Measurements from ENCODE around the gene METAP1D. TPM values are rescaled to one million over a fixed set of nuclear protein-coding genes. Genes with fewer than 3 reads are reported as not detected.
"Not testable (repeated sequence)": the region's sequence is repeated elsewhere in the genome, so short reads cannot be mapped to it uniquely, and the experiment has no call there.

The METAP1D gene
- total and polyA plus RNA-seq, 5 donors = 3.0 to 5.4 (median 4.2) TPM

DNA sequence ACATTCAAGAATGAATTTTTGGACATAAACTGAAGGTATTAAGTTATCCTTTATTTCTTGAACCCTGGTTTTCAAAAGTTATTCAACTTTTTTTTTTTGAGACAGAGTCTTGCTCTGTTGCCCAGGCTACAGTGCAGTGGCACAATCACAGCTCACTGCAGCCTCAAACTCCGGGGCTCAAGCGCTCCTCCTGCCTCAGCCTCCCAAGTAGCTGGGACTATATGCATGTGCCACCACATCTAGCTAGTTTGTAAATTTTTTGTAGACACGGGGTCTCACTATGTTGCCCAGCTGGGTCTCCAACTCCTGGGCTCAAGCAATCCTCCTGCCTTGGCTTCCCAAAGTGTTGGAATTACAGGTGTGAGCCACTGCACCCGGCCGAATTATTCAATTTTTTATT lies 2.7 kb upstream of the METAP1D start:
- DNase-seq; ATAC-seq; intact Hi-C loops (cut with DNase I); H3K27ac ChIP-seq (ENCODE audit: low read length); H3K4me3 ChIP-seq (ENCODE audit: low read length); H3K4me1 ChIP-seq (ENCODE audit: control insufficient read depth, insufficient read depth, low read length); H3K27me3 ChIP-seq (ENCODE audit: control insufficient read depth, insufficient read depth); H3K9me3 ChIP-seq (ENCODE audit: control insufficient read depth, low read length): not testable (repeated sequence)
- WGBS = 92% methylated on average over 5 of the region's 5 CpGs

DNA sequence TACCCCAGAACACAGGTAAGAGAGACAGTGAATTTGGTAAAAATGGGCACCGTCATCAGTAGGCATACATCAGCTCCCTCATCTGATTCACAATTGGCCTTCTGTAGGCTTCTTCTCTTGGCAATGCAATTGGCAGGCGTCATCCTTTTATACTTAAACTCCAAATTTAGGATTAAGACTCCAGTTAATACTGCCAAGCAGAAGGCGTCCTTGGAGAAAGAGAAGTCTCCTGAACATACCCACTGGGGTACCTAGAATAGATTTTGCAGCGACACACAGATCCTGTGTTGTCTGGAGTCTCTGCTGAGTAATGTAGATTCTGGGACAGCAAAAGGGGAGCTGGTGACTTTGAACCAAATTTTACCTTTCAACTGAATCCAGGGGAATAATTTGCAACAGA lies 592 bp upstream of the METAP1D start:
- no peaks in the 10 kb centered on the region for H3K4me1 ChIP-seq (ENCODE audit: control insufficient read depth, insufficient read depth, low read length)
- H3K27ac ChIP-seq (ENCODE audit: low read length) = no peak overlapping the region
- H3K27me3 ChIP-seq (ENCODE audit: control insufficient read depth, insufficient read depth) = no peaks in the 10 kb centered on the region
- 37% methylated on average over 4 of the region's 4 CpGs for WGBS
- ATAC-seq (no peak), DNase-seq (no peak)
- no peaks in the 10 kb centered on the region for H3K9me3 ChIP-seq (ENCODE audit: control insufficient read depth, low read length)
- intact Hi-C loops (cut with DNase I) = no loop called here
- H3K4me3 ChIP-seq (ENCODE audit: low read length) = peak overlapping the region; percentile 58

DNA sequence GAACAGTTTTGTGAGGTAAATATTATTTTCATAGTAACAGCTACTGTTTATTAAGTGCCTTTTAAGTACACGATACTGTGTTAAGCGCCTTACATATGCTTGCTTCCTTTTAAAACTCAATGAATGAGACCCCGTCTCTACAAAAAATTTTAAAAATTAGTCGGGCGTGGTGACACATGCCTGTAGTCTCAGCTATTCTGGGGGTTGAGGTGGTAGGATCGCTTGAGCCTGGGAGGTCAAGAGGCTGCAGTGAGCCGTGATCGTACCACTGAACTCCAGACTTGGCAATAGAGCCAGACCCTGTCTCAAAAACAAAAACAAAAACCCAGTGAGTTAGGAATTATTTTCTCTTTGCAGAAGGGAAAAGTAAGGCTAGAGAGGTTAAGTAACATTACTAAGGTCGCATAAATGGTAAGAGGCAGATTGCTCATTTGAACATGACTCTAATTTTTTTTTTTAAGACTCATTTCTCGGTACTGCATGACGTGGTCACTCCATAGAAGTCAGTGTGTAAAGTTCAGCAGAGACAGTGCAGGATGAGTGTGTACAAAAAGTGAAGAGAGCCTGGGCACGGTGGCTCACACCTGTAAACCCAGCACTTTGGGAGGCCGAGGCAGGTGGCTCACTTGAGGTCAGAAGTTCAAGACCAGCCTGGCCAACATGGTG lies 1.1 kb downstream of the METAP1D start:
- no peaks in the 10 kb centered on the region for H3K4me1 ChIP-seq (ENCODE audit: control insufficient read depth, insufficient read depth, low read length)
- no peaks in the 10 kb centered on the region for H3K27me3 ChIP-seq (ENCODE audit: control insufficient read depth, insufficient read depth)
- DNase-seq (no peak), ATAC-seq (no peak)
- H3K4me3 ChIP-seq (ENCODE audit: low read length) = peak overlapping the region; percentile 58
- no peak overlapping the region for H3K27ac ChIP-seq (ENCODE audit: low read length)
- WGBS = 84% methylated on average over 13 of the region's 13 CpGs
- H3K9me3 ChIP-seq (ENCODE audit: control insufficient read depth, low read length) = no peaks in the 10 kb centered on the region
- intact Hi-C loops (cut with DNase I) = no loop called here

DNA sequence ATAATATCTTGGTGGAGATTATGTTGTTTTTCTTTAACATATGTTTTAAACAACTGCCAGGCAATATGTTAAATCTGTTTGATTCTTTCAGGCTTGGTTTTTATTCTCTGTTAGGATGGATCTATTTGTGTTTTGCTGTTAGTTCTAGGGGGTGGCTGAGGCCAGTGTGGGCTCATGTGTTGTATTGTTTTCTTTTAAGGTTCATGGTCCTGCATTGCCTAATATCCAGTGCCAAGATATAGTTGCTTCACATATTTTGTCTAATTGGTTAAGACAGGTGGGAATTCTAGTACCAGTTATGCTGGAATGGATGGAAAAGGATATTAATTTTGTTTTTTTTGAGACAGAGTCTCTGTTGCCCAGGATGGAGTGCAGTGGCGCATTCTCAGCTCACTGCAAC lies 7.6 kb downstream of the METAP1D start:
- H3K27ac ChIP-seq (ENCODE audit: low read length) = no peak overlapping the region
- no peak for DNase-seq
- no peaks in the 10 kb centered on the region for H3K9me3 ChIP-seq (ENCODE audit: control insufficient read depth, low read length)
- H3K4me3 ChIP-seq (ENCODE audit: low read length) = no peak overlapping the region
- ATAC-seq = no peak
- H3K4me1 ChIP-seq (ENCODE audit: control insufficient read depth, insufficient read depth, low read length) = no peaks in the 10 kb centered on the region
- intact Hi-C loops (cut with DNase I) = no loop called here
- 97% methylated on average over 1 of the region's 1 CpG for WGBS
- H3K27me3 ChIP-seq (ENCODE audit: control insufficient read depth, insufficient read depth) = no peaks in the 10 kb centered on the region

DNA sequence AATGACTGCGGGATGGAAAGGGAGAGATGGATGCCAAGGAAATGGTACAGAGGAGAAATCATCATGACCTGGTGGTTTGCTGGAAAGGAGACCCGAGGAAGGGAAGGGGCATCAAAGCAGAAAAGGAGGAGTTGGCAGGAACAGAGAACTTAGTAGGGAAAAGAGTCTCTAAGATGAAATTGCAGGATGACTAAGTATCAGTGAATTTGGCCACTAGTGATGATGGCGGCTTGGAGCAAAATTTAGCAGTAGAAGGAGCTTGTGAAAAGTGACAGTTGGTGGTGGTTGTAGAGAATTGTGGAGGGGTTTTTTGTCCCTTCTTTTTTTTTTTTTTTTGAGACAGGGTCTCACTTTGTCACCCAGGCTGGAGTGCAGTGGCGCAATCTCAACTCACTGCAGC lies 10.1 kb downstream of the METAP1D start:
- H3K4me3 ChIP-seq (ENCODE audit: low read length) = no peak overlapping the region
- 94% methylated on average over 4 of the region's 4 CpGs for WGBS
- H3K27me3 ChIP-seq (ENCODE audit: control insufficient read depth, insufficient read depth) = no peaks in the 10 kb centered on the region
- ATAC-seq (no peak), DNase-seq (no peak)
- no peaks in the 10 kb centered on the region for H3K4me1 ChIP-seq (ENCODE audit: control insufficient read depth, insufficient read depth, low read length)
- intact Hi-C loops (cut with DNase I) = no loop called here
- H3K9me3 ChIP-seq (ENCODE audit: control insufficient read depth, low read length) = no peaks in the 10 kb centered on the region
- no peak overlapping the region for H3K27ac ChIP-seq (ENCODE audit: low read length)

DNA sequence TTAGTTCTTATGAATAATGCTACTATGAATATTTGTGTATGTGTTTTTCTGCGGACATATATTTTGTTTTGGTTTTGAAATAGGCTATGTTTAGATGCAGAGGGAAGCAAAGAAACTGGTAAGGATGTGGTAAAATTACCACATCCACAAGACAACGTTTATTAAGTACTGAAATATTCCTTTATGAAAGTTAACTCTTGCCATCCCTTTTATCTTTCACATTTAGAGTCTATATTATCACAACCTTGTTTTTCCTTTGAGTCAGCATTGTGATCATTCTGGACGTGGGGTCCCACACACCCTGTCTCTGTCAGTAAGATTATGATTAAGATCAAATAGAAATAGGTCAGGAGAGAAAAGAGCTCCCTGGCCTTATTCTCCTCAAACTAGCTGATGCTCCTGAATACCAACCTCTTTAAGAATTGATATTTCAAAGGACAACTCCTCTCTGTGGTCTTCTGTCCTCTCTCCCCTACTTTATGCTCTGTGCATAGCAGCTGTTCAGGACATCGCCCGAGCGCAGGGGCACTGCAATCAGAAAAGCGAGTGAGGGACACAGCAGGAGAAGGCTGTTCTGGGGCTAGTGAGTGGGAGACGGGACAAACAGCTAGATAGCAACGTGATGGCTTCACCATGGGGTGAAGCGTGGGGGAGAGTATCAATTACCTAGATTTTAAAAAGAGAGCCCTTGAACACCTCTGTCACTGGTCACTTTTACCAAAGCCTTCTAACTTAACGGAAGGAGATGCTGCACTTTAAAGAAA lies 12.2 kb downstream of the METAP1D start:
- Histone ChIP-seq H3K27me3 (ENCODE audit: control insufficient read depth, insufficient read depth) (no peaks in the 10 kb centered on the region), H3K27ac (ENCODE audit: low read length) (no peak overlapping the region), H3K9me3 (ENCODE audit: control insufficient read depth, low read length) (no peaks in the 10 kb centered on the region), H3K4me1 (ENCODE audit: control insufficient read depth, insufficient read depth, low read length) (no peaks in the 10 kb centered on the region), H3K4me3 (ENCODE audit: low read length) (no peak overlapping the region)
- ATAC-seq = no peak
- no peak for DNase-seq
- intact Hi-C loops (cut with DNase I) = no loop called here
- WGBS = 74% methylated on average over 11 of the region's 11 CpGs

DNA sequence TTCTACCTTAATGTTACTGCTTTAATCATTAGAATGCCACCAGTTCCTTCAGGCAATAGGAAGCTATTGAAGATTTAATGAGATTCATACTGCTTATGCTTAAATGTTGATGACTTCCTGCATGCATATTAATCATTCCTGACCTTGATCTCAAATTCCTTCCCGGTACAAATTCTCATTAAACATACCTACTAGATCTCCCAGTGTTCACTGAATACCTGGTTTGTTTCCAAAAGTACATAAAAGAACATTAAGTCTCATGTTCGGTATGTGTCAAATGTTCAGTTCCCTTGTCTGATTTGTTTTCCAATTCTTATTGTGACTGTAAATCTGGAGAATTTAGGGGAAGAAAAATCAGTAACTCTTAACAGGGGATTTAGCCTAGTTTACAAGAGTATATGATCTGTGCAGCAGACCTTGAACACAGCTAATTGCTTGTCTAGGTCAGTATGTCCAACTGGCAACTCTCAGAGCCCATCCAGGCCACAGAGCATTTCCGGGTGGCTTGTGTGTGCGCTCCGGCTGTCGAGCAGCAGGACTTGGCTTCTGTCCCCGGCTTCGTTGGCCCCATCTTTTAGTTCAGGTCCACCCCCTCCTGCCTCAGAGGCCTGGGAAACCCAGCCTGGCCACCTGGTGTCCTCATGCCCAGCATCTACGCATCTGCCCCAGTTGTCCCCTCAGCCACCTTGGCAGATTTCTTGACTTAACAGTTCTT lies 13.1 kb downstream of the METAP1D start:
- Histone ChIP-seq H3K4me1 (ENCODE audit: control insufficient read depth, insufficient read depth, low read length) (no peaks in the 10 kb centered on the region), H3K4me3 (ENCODE audit: low read length) (no peak overlapping the region), H3K27me3 (ENCODE audit: control insufficient read depth, insufficient read depth) (no peaks in the 10 kb centered on the region), H3K9me3 (ENCODE audit: control insufficient read depth, low read length) (no peaks in the 10 kb centered on the region), H3K27ac (ENCODE audit: low read length) (no peak overlapping the region)
- intact Hi-C loops (cut with DNase I) = no loop called here
- WGBS = 68% methylated on average over 9 of the region's 9 CpGs
- no peak for DNase-seq
- ATAC-seq = no peak

DNA sequence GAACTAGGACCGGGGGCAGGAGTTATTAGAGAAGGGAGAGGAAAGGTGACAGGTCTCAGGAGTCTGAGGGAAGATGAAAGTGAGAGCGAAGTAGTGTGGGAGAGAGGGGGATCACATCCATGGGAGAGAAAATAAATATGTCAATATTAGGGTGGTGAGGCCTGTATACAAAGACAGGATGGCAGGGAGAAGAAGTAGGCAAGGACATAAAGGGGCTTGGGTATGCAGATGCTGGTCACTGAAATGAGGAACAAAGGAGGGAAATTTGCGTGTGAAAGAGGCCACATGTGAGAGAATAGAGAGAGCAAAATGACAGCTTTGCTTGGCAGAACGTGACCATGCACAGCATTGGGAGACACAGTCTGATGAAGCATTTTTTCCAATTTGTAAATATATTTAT lies 13.6 kb downstream of the METAP1D start:
- intact Hi-C loops (cut with DNase I) = no loop called here
- DNase-seq = no peak
- ATAC-seq = no peak
- H3K9me3 ChIP-seq (ENCODE audit: control insufficient read depth, low read length) = no peaks in the 10 kb centered on the region
- H3K4me3 ChIP-seq (ENCODE audit: low read length) = no peak overlapping the region
- WGBS = 78% methylated on average over 4 of the region's 4 CpGs
- H3K27ac ChIP-seq (ENCODE audit: low read length) = no peak overlapping the region
- H3K4me1 ChIP-seq (ENCODE audit: control insufficient read depth, insufficient read depth, low read length) = no peaks in the 10 kb centered on the region
- no peaks in the 10 kb centered on the region for H3K27me3 ChIP-seq (ENCODE audit: control insufficient read depth, insufficient read depth)

DNA sequence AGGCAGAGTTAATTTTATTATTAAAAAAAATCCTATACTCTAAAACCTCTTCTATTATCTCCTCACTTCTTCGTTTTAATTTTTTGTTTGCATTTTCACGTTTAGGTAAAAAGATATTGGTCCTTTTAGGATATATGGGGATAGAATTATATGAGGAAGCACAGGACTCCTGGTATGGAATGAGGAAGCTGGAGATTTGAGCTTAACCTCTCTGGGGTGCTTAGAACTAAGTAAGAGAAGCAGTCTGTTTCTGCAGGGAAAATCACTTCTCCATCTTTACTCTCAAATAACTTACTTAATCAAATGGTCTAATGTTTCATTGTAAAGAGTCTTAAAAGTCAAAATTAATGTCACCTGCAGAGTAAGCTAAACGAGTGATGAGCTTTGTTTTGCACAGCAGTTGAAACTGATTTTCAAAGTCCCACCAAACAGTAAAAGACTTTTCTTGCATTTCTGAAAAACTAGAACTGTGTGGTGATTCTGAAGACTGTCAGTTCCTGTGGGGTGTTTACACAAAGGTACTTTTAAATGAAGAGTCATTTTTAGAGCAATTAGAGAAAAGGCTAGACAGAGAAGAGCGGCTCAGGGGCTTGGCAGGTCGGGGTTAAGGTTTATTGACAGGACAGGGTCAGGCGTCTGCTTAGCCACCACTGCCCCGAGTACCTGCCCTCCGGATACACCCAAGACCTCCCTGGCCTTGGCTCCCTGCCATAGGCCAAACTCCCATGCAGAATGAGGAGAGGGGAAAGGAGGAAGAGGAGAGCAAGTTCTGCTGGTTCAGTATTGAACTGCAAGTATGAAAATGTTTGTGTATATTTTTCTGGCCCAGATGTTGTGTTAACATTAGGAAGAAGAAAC lies 21.6 kb downstream of the METAP1D start:
- ATAC-seq (no peak), DNase-seq (no peak)
- H3K27ac ChIP-seq (ENCODE audit: low read length) = no peak overlapping the region
- no peaks in the 10 kb centered on the region for H3K4me1 ChIP-seq (ENCODE audit: control insufficient read depth, insufficient read depth, low read length)
- WGBS = 46% methylated on average over 8 of the region's 8 CpGs
- H3K27me3 ChIP-seq (ENCODE audit: control insufficient read depth, insufficient read depth) = no peaks in the 10 kb centered on the region
- intact Hi-C loops (cut with DNase I) = no loop called here
- H3K9me3 ChIP-seq (ENCODE audit: control insufficient read depth, low read length) = no peaks in the 10 kb centered on the region
- H3K4me3 ChIP-seq (ENCODE audit: low read length) = no peak overlapping the region

DNA sequence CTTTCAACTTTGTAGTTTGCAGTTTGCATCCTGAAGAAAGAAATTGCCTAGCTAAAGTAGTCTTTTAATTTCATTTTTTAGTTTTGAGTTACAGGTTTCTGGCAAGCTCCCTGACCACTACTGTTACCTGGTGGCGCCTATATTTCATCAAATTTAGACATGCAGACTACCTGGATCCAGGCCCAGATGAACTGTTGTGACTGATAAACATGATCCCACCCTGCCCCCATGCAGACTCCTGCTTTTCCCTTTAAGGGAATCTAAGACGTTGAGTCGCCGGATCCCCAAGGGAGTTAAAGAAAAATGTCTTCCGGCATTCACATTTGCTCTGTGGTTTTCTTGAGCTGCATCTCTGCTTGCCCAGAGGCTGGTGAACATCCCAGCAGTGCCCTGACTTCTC lies 22.2 kb downstream of the METAP1D start:
- H3K4me3 ChIP-seq (ENCODE audit: low read length) = peak overlapping the region; percentile 54
- WGBS = 47% methylated on average over 5 of the region's 5 CpGs

More for the DNA sequence above, 22.2 kb downstream of the METAP1D start:
- Histone ChIP-seq H3K27me3 (ENCODE audit: control insufficient read depth, insufficient read depth) (no peaks in the 10 kb centered on the region), H3K27ac (ENCODE audit: low read length) (no peak overlapping the region), H3K4me1 (ENCODE audit: control insufficient read depth, insufficient read depth, low read length) (no peaks in the 10 kb centered on the region), H3K9me3 (ENCODE audit: control insufficient read depth, low read length) (no peaks in the 10 kb centered on the region)
- intact Hi-C loops (cut with DNase I) = no loop called here
- DNase-seq (no peak), ATAC-seq (no peak)
